HEK293 (cell line): Measurements from ENCODE around the gene HPGD.

Source experiments
- CTCF ChIA-PET: fragments of 350-600 bp; formaldehyde crosslinking; extraction: SDS; loops from one replicate; lab custom pipeline; 2021; ENCODE audit warnings: antibody characterized with exemption; lab: Yijun Ruan, JAX
- POLR2A ChIA-PET: fragments of 300-600 bp; formaldehyde crosslinking; extraction: SDS; loops from one replicate; lab custom pipeline; 2020; ENCODE audit warnings: antibody characterized with exemption, inconsistent platforms; lab: Yijun Ruan, JAX
- H3K27ac ChIP-seq: fragments of 200-500 bp; sonication (Bioruptor generic); 2 replicates; pipeline ENCODE4 v1.5.1; 2014; ENCODE audit warnings: low read depth, low read length, control low read depth, inconsistent platforms; ENCODE audit errors: extremely low read depth
- H3K36me3 ChIP-seq, 2 experiments: fragments of 200-500 bp in 1 of 2; sonication (Bioruptor generic) in 1 of 2; 1 replicate in 1 of 2; 2 replicates in 1 of 2; pipeline ENCODE4 v1.5.1; 2014 to 2017; ENCODE audit warnings: inconsistent platforms in 2 of 2, low read length in 2 of 2; ENCODE audit not compliant: control insufficient read depth in 2 of 2, insufficient read depth in 1 of 2
- H3K4me1 ChIP-seq: fragments of 200-500 bp; sonication (Bioruptor generic); 2 replicates; pipeline ENCODE4 v1.5.1; 2014; ENCODE audit warnings: mild to moderate bottlenecking, low read length, inconsistent platforms; ENCODE audit not compliant: control insufficient read depth, insufficient read depth
- H3K4me3 ChIP-seq: 2 replicates; pipeline ENCODE4 v1.5.1; 2011; ENCODE audit warnings: low read depth, mild to moderate bottlenecking, control low read depth, low read length, moderate library complexity
- H3K9me3 ChIP-seq: fragments of 200-500 bp; sonication (Bioruptor generic); 2 replicates; pipeline ENCODE4 v1.5.1; 2014; ENCODE audit warnings: low read depth, low read length, inconsistent platforms; ENCODE audit not compliant: control insufficient read depth, insufficient read depth
- GFI1B ChIP-seq: fragments of 450-650 bp; formaldehyde crosslinking; IDR thresholded peaks from 2 replicates; pipeline ENCODE4 v1.5.1; 2016; ENCODE audit warnings: missing biosample characterization, missing genetic modification characterization
- GLIS2 ChIP-seq: fragments of 450-650 bp; formaldehyde crosslinking; IDR thresholded peaks from 2 replicates; pipeline ENCODE4 v1.5.1; 2016; ENCODE audit warnings: missing biosample characterization, missing genetic modification characterization
- MZF1 ChIP-seq: fragments of 450-650 bp; formaldehyde crosslinking; IDR thresholded peaks from 2 replicates; pipeline ENCODE4 v1.5.1; 2017; ENCODE audit warnings: missing biosample characterization, missing genetic modification characterization, borderline replicate concordance
- SETDB1 ChIP-seq: IDR thresholded peaks from one replicate; pipeline ENCODE4 v1.6.1; 2017; ENCODE audit warnings: mild to moderate bottlenecking, low read length, moderate library complexity, mixed read lengths; ENCODE audit not compliant: insufficient read length
- SP2 ChIP-seq: fragments of 450-650 bp; formaldehyde crosslinking; IDR thresholded peaks from 2 replicates; pipeline ENCODE4 v1.5.1; 2016; ENCODE audit warnings: missing biosample characterization, missing genetic modification characterization
- SP7 ChIP-seq: fragments of 450-650 bp; formaldehyde crosslinking; IDR thresholded peaks from 2 replicates; pipeline ENCODE4 v1.5.1; 2016; ENCODE audit warnings: missing biosample characterization, missing genetic modification characterization
- WT1 ChIP-seq: fragments of 450-650 bp; formaldehyde crosslinking; IDR thresholded peaks from 2 replicates; pipeline ENCODE4 v1.5.1; 2016; ENCODE audit warnings: missing biosample characterization, missing genetic modification characterization
- ZFP3 ChIP-seq: fragments of 450-650 bp; formaldehyde crosslinking; IDR thresholded peaks from 2 replicates; pipeline ENCODE4 v1.5.1; 2016; ENCODE audit warnings: low read depth, missing biosample characterization, missing genetic modification characterization
- ZNF112 ChIP-seq: fragments of 450-650 bp; formaldehyde crosslinking; IDR thresholded peaks from 2 replicates; pipeline ENCODE4 v1.5.0; 2017; ENCODE audit warnings: missing biosample characterization, missing genetic modification characterization
- ZNF133 ChIP-seq: fragments of 450-650 bp; formaldehyde crosslinking; IDR thresholded peaks from 2 replicates; pipeline ENCODE4 v1.5.1; 2016; ENCODE audit warnings: missing biosample characterization, missing genetic modification characterization
- ZNF19 ChIP-seq: fragments of 450-650 bp; formaldehyde crosslinking; IDR thresholded peaks from 2 replicates; pipeline ENCODE4; 2016; ENCODE audit warnings: missing biosample characterization, missing genetic modification characterization, low read depth
- ZNF221 ChIP-seq: fragments of 450-650 bp; formaldehyde crosslinking; IDR thresholded peaks from 2 replicates; pipeline ENCODE4 v1.5.1; 2017; ENCODE audit warnings: missing biosample characterization, missing genetic modification characterization, borderline replicate concordance
- ZNF26 ChIP-seq: fragments of 450-650 bp; formaldehyde crosslinking; IDR thresholded peaks from 2 replicates; pipeline ENCODE4 v1.5.1; 2016; ENCODE audit warnings: missing biosample characterization, missing genetic modification characterization
- ZNF311 ChIP-seq: fragments of 450-650 bp; formaldehyde crosslinking; IDR thresholded peaks from 2 replicates; pipeline ENCODE4 v1.5.1; 2017; ENCODE audit warnings: missing biosample characterization, missing genetic modification characterization, borderline replicate concordance
- ZNF426 ChIP-seq: fragments of 450-650 bp; formaldehyde crosslinking; IDR thresholded peaks from 2 replicates; pipeline ENCODE4 v1.5.1; 2017; ENCODE audit warnings: missing biosample characterization, missing genetic modification characterization, mild to moderate bottlenecking, inconsistent platforms, moderate library complexity
- ZNF433 ChIP-seq: fragments of 450-650 bp; formaldehyde crosslinking; IDR thresholded peaks from 2 replicates; pipeline ENCODE4 v1.5.1; 2016; ENCODE audit warnings: missing biosample characterization, missing genetic modification characterization, low read depth
- ZNF518A ChIP-seq: fragments of 450-650 bp; formaldehyde crosslinking; conservative IDR thresholded peaks from 2 replicates; pipeline ENCODE4 v1.5.1; 2016; ENCODE audit warnings: low read depth, missing biosample characterization, missing genetic modification characterization
- ZNF555 ChIP-seq: fragments of 450-650 bp; formaldehyde crosslinking; conservative IDR thresholded peaks from 2 replicates; pipeline ENCODE4 v1.5.1; 2017; ENCODE audit warnings: missing biosample characterization, mild to moderate bottlenecking, missing genetic modification characterization, inconsistent platforms
- ZNF561 ChIP-seq: fragments of 450-650 bp; IDR thresholded peaks from 2 replicates; pipeline ENCODE4 v1.5.1; 2018; ENCODE audit warnings: missing biosample characterization, missing genetic modification characterization, borderline replicate concordance
- ZNF623 ChIP-seq: fragments of 450-650 bp; formaldehyde crosslinking; IDR thresholded peaks from 2 replicates; pipeline ENCODE4 v1.5.1; 2016; ENCODE audit warnings: missing biosample characterization, missing genetic modification characterization
- ZNF629 ChIP-seq: fragments of 450-650 bp; formaldehyde crosslinking; IDR thresholded peaks from 2 replicates; pipeline ENCODE4 v1.5.1; 2017; ENCODE audit warnings: missing biosample characterization, missing genetic modification characterization
- ZSCAN16 ChIP-seq: fragments of 450-650 bp; formaldehyde crosslinking; IDR thresholded peaks from 2 replicates; pipeline ENCODE4 v1.5.1; 2016; ENCODE audit warnings: missing biosample characterization, missing genetic modification characterization
- ZSCAN30 ChIP-seq: fragments of 450-650 bp; IDR thresholded peaks from 2 replicates; pipeline ENCODE4 v1.5.1; 2018; ENCODE audit warnings: missing biosample characterization, mild to moderate bottlenecking, missing genetic modification characterization, moderate library complexity

HPGD gene

GRCh38 chr4:174554231-174554728, 32.0 kb upstream of the HPGD start (continued):
- no peak for TF ChIP-seq ZNF221
- TF ChIP-seq ZNF133 = no peak
- TF ChIP-seq ZSCAN16 = no peak
- TF ChIP-seq SP2 (tag by site-specific recombination) = no peak
- TF ChIP-seq, all 188 proteins: peak for 0

- H3K36me3 ChIP-seq = no peaks in the 10 kb centered on the region
- ChIA-PET POLR2A (no interaction called here), CTCF (interaction anchor here (0.7 kb wide), 1 partner anchor 176 kb away, joined by 3 read pairs; no protein-coding TSS in a partner anchor)
- no peak overlapping the region for H3K27ac ChIP-seq
- H3K9me3 ChIP-seq = no peaks in the 10 kb centered on the region
- no peak overlapping the region for H3K4me3 ChIP-seq
- TF ChIP-seq ZNF629 (no peak), SETDB1 (no peak), ZNF518A (no peak), ZSCAN30 (tag by site-specific recombination) (no peak), ZNF19 (tag by site-specific recombination) (no peak), ZNF26 (tag by site-specific recombination) (no peak), GLIS2 (tag by site-specific recombination) (no peak), ZNF426 (tag by site-specific recombination) (no peak), ZNF311 (tag by site-specific recombination) (no peak), ZNF561 (tag by site-specific recombination) (no peak), ZNF555 (no peak), MZF1 (tag by site-specific recombination) (no peak), ZNF623 (tag by site-specific recombination) (no peak), ZNF433 (tag by site-specific recombination) (no peak), GFI1B (no peak), SP7 (tag by site-specific recombination) (no peak), ZNF112 (tag by site-specific recombination) (no peak), ZFP3 (tag by site-specific recombination) (no peak), WT1 (no peak)
- no peaks in the 10 kb centered on the region for H3K4me1 ChIP-seq
These were observed 31.5 kb upstream of the HPGD start for GRCh38 chr4:174553828-174554227.
